PC-3 (cell line): ENCODE measurements around the gene MAPK9. TPM values are rescaled to one million over a fixed set of nuclear protein-coding genes. Genes with fewer than 3 reads are reported as not detected.

ENCODE experiments used
- ATAC-seq: fragments of 200-7000 bp; cut with Tn5 transposase; 2 replicates; pipeline ENCODE4 v1.9.1; 2020; ENCODE audit warnings: mild to moderate bottlenecking, moderate library complexity
- BruUV-seq: library from RNA; stranded (reverse); fragments of 400-500 nt; replicated peaks from 2 replicates; lab custom pipeline; 2021; lab: Mats Ljungman, UMichigan
- CTCF ChIA-PET: fragments of 300-600 bp; sonication (Branson Sonifier 250); formaldehyde crosslinking; loops from one replicate; lab custom pipeline; 2022; ENCODE audit warnings: antibody characterized with exemption; lab: Charles Lee
- POLR2A ChIA-PET: fragments of 300-600 bp; sonication (Branson Sonifier 250); formaldehyde crosslinking; loops from one replicate; lab custom pipeline; 2022; ENCODE audit warnings: antibody characterized with exemption; ENCODE audit not compliant: unreplicated experiment; lab: Charles Lee
- DNase-seq: peaks from one replicate; pipeline ENCODE4 v3.0.0-alpha.2; 2015
- H2AFZ ChIP-seq: fragments of 300-600 bp; sonication (generic); 2 replicates; pipeline ENCODE4 v1.6.0; 2016; ENCODE audit warnings: antibody characterized with exemption, low read length
- H3F3A ChIP-seq: fragments of 300-600 bp; sonication (generic); one replicate; pipeline ENCODE4 v1.6.0; 2017; ENCODE audit warnings: antibody characterized with exemption, low read length, control low read depth, mild to moderate bottlenecking; ENCODE audit not compliant: unreplicated experiment
- H3K27ac ChIP-seq: fragments of 300-600 bp; sonication (generic); 2 replicates; pipeline ENCODE4 v1.5.1; 2016; ENCODE audit warnings: mild to moderate bottlenecking, low read length
- H3K27me3 ChIP-seq: fragments of 300-600 bp; sonication (generic); 2 replicates; pipeline ENCODE4 v1.6.1; 2016; ENCODE audit warnings: low read length, mixed read lengths
- H3K36me3 ChIP-seq: fragments of 300-600 bp; sonication (generic); 2 replicates; pipeline ENCODE4 v1.6.1; 2016; ENCODE audit warnings: low read depth, mixed run types, low read length, mixed read lengths
- H3K4me1 ChIP-seq: fragments of 300-600 bp; sonication (generic); 2 replicates; pipeline ENCODE4 v1.5.1; 2016; ENCODE audit warnings: low read length; ENCODE audit not compliant: insufficient read depth
- H3K4me2 ChIP-seq: fragments of 300-600 bp; sonication (generic); 2 replicates; pipeline ENCODE4 v1.6.0; 2016; ENCODE audit warnings: low read length
- H3K4me3 ChIP-seq: fragments of 300-600 bp; sonication (generic); 2 replicates; pipeline ENCODE4 v1.5.1; 2016; ENCODE audit warnings: mild to moderate bottlenecking, low read length, mixed read lengths
- H3K79me2 ChIP-seq: fragments of 300-600 bp; sonication (generic); 2 replicates; pipeline ENCODE4 v1.6.1; 2017; ENCODE audit warnings: low read length, mixed read lengths
- H3K9ac ChIP-seq: fragments of 300-600 bp; sonication (generic); 2 replicates; pipeline ENCODE4 v1.6.0; 2016; ENCODE audit warnings: mild to moderate bottlenecking, low read length
- H3K9me2 ChIP-seq: fragments of 300-600 bp; sonication (generic); replicated peaks from 2 replicates; pipeline ENCODE4 v1.6.1; 2016; ENCODE audit warnings: mixed run types, low read length, mixed read lengths
- H3K9me3 ChIP-seq: fragments of 300-600 bp; sonication (generic); 2 replicates; pipeline ENCODE4 v1.6.1; 2016; ENCODE audit warnings: low read length, mixed read lengths
- H4K20me1 ChIP-seq: fragments of 300-600 bp; sonication (generic); 2 replicates; pipeline ENCODE4 v1.6.1; 2016; ENCODE audit warnings: low read length, mixed read lengths
- CTCF ChIP-seq: fragments of 300-600 bp; sonication (generic); conservative IDR thresholded peaks from 2 replicates; pipeline ENCODE4 v1.5.1; 2017; ENCODE audit warnings: antibody characterized with exemption, low read depth, mild to moderate bottlenecking, low read length
- EZH2 ChIP-seq: fragments of 300-600 bp; sonication (generic); IDR thresholded peaks from one replicate; pipeline ENCODE4 v1.6.1; 2017; ENCODE audit warnings: antibody characterized with exemption, mild to moderate bottlenecking, low read length; ENCODE audit not compliant: unreplicated experiment
- EZH2phosphoT487 ChIP-seq: fragments of 300-600 bp; sonication (generic); IDR thresholded peaks from 2 replicates; pipeline ENCODE4 v1.6.1; 2018; ENCODE audit warnings: mild to moderate bottlenecking, antibody characterized with exemption, low read length, borderline replicate concordance
- intact Hi-C: fragments of 100-400 bp; cut with micrococcal nuclease; formaldehyde crosslinking; loops from 2 replicates; pipeline ENCODE4 v1.9.0; 2023
- total RNA-seq: library from RNA; depleted of rRNA; stranded (reverse); fragments of >200 nt; gene quantifications from 2 replicates; pipeline ENCODE4 v1.2.3, GENCODE V29; 2014

The MAPK9 gene
- total RNA-seq, 1 experiment from 2014 or later: 26.5 TPM

- no peak overlapping the region for H2AFZ ChIP-seq
- CTCF ChIA-PET: interaction anchor here (0.6 to 0.7 kb wide), 2 partner anchors 81 to 215 kb away, joined by 3 to 4 read pairs; no protein-coding TSS in a partner anchor
- no peak overlapping the region for H3K4me3 ChIP-seq
- H3K79me2 ChIP-seq: no peaks in the 10 kb centered on the region
- no peak overlapping the region for H3K27ac ChIP-seq
- no peak overlapping the region for H3K4me2 ChIP-seq
- no peak overlapping the region for H3K9ac ChIP-seq
- no TSS peak for BruUV-seq
- H3F3A ChIP-seq: no peaks in the 10 kb centered on the region
- DNase-seq: no peak
- H3K27me3 ChIP-seq: no peaks in the 10 kb centered on the region
- H3K9me2 ChIP-seq: no peaks in the 10 kb centered on the region
- H3K9me3 ChIP-seq: no peaks in the 10 kb centered on the region
- peaks cover 4% of the 10 kb centered on the region; the same call in 1 of the 2 replicates for H3K4me1 ChIP-seq
- no peak for ATAC-seq
- POLR2A ChIA-PET: no interaction called here
- H4K20me1 ChIP-seq: no peaks in the 10 kb centered on the region
- TF ChIP-seq EZH2phosphoT487 (no peak), CTCF (no peak), EZH2 (no peak)
- no peaks in the 10 kb centered on the region for H3K36me3 ChIP-seq
- intact Hi-C loops: loop anchor here (5.0 kb wide), 1 partner anchor 80 kb away; no protein-coding TSS in a partner anchor
Observed at GRCh38 chr5:180206993-180207392, 84.9 kb downstream of the MAPK9 start.

- no peak overlapping the region for H3K27ac ChIP-seq
- no peaks in the 10 kb centered on the region for H3K79me2 ChIP-seq
- no TSS peak for BruUV-seq
- no peaks in the 10 kb centered on the region for H3K9me2 ChIP-seq
- CTCF ChIA-PET: no interaction called here
- H3K27me3 ChIP-seq: no peaks in the 10 kb centered on the region
- no peak overlapping the region for H3K9ac ChIP-seq
- no peak overlapping the region for H3K4me2 ChIP-seq
- intact Hi-C loops: loop anchor here (5.0 kb wide), 1 partner anchor 79 kb away; no protein-coding TSS in a partner anchor
- POLR2A ChIA-PET: no interaction called here
- no peak overlapping the region for H3K4me3 ChIP-seq
- TF ChIP-seq CTCF (no peak), EZH2 (no peak), EZH2phosphoT487 (no peak)
- H3K36me3 ChIP-seq: no peaks in the 10 kb centered on the region
- peaks cover 4% of the 10 kb centered on the region; the same call in 1 of the 2 replicates for H3K4me1 ChIP-seq
- DNase-seq (no peak), ATAC-seq (no peak)
- no peaks in the 10 kb centered on the region for H3K9me3 ChIP-seq
- no peak overlapping the region for H2AFZ ChIP-seq
- no peaks in the 10 kb centered on the region for H4K20me1 ChIP-seq
- H3F3A ChIP-seq: no peaks in the 10 kb centered on the region
Observed at GRCh38 chr5:180205916-180206315, 86.0 kb downstream of the MAPK9 start.

GRCh38 chr5:180204276-180204819 is 87.5 kb downstream of the MAPK9 start:
- no peaks in the 10 kb centered on the region for H3F3A ChIP-seq
- H2AFZ ChIP-seq: no peak overlapping the region
- peaks cover 4% of the 10 kb centered on the region; the same call in 1 of the 2 replicates for H3K4me1 ChIP-seq
- H3K4me3 ChIP-seq: no peak overlapping the region
- no peaks in the 10 kb centered on the region for H3K9me2 ChIP-seq
- ChIA-PET POLR2A (no interaction called here), CTCF (no interaction called here)
- no peak overlapping the region for H3K4me2 ChIP-seq
- ATAC-seq: no peak
- TF ChIP-seq CTCF (no peak), EZH2phosphoT487 (no peak)
- intact Hi-C loops: no loop called here
- no peaks in the 10 kb centered on the region for H3K9me3 ChIP-seq
- no TSS peak for BruUV-seq
- no peak overlapping the region for H3K9ac ChIP-seq
- H3K36me3 ChIP-seq: no peaks in the 10 kb centered on the region
- no peaks in the 10 kb centered on the region for H3K79me2 ChIP-seq
- H4K20me1 ChIP-seq: no peaks in the 10 kb centered on the region
- H3K27ac ChIP-seq: no peak overlapping the region
- H3K27me3 ChIP-seq: no peaks in the 10 kb centered on the region
- DNase-seq: no peak
